Fibroblast of skin of left biceps (primary cell): ENCODE data around the gene CCDC92.
"Not testable (repeated sequence)": the region's sequence is repeated elsewhere in the genome, so short reads cannot be mapped to it uniquely, and the experiment has no call there.

Experiments used
- DNase-seq, 2 experiments: peaks; one replicate each; pipeline ENCODE4 v3.0.0-alpha.2; 2013; ENCODE audit warnings: low read depth in 2 of 2

CCDC92 gene

GRCh38 chr12:123936956-123937706 lies 35.5 kb downstream of the CCDC92 start:
- no peak for DNase-seq

- no peak for DNase-seq
Measured at GRCh38 chr12:123936471-123936870, 36.2 kb downstream of the CCDC92 start.

- DNase-seq, result no peak
Measured at GRCh38 chr12:123935956-123936355, 36.7 kb downstream of the CCDC92 start.

- DNase-seq, result no peak
Measured at GRCh38 chr12:123934829-123935228, 37.8 kb downstream of the CCDC92 start.

GRCh38 chr12:123934016-123934620 lies 38.5 kb downstream of the CCDC92 start:
- no peak for DNase-seq

GRCh38 chr12:123933214-123933613 lies 39.4 kb downstream of the CCDC92 start:
- DNase-seq, result no peak

- no peak for DNase-seq
Measured at GRCh38 chr12:123931686-123932321, 40.8 kb downstream of the CCDC92 start.

GRCh38 chr12:123929946-123930583 lies 42.6 kb downstream of the CCDC92 start:
- no peak for DNase-seq

- DNase-seq, result no peak
Measured at GRCh38 chr12:123928897-123929296, 43.7 kb downstream of the CCDC92 start.

- no peak for DNase-seq
Measured at GRCh38 chr12:123928274-123928865, 44.3 kb downstream of the CCDC92 start.

- DNase-seq, result no peak
Measured at GRCh38 chr12:123924539-123924938, 48.1 kb downstream of the CCDC92 start.

- DNase-seq, result no peak
Measured at GRCh38 chr12:123923927-123924326, 48.7 kb downstream of the CCDC92 start.

- no peak for DNase-seq
Measured at GRCh38 chr12:123923038-123923437, 49.6 kb downstream of the CCDC92 start.

GRCh38 chr12:123919980-123920360 lies 52.7 kb downstream of the CCDC92 start:
- DNase-seq, result no peak

- no peak for DNase-seq
Measured at GRCh38 chr12:123917337-123917850, 55.2 kb downstream of the CCDC92 start.

- DNase-seq, result no peak
Measured at GRCh38 chr12:123916729-123917128, 55.9 kb downstream of the CCDC92 start.

GRCh38 chr12:123914726-123915333 lies 57.8 kb downstream of the CCDC92 start:
- no peak for DNase-seq

GRCh38 chr12:123912415-123913380 lies 59.9 kb downstream of the CCDC92 start:
- DNase-seq, result no peak

- DNase-seq, result not testable (repeated sequence)
Measured at GRCh38 chr12:123911672-123912409, 60.8 kb downstream of the CCDC92 start.
